KMS-11 (cell line): ENCODE results near the gene JUND.
"Not testable (repeated sequence)": the region's sequence is repeated elsewhere in the genome, so short reads cannot be mapped to it uniquely, and the experiment has no call there.

Experiments used
- H2AFZ ChIP-seq: fragments of 200-600 bp; sonication (generic); 2 replicates; pipeline ENCODE4 v1.6.1; 2016; ENCODE audit warnings: antibody characterized with exemption, mixed run types, low read depth
- H3K27ac ChIP-seq: fragments of 200-600 bp; sonication (generic); 2 replicates; pipeline ENCODE4 v1.6.1; 2016; ENCODE audit warnings: mild to moderate bottlenecking, mixed run types
- H3K27me3 ChIP-seq: fragments of 200-600 bp; sonication (generic); 2 replicates; pipeline ENCODE4 v1.6.1; 2017; ENCODE audit warnings: mild to moderate bottlenecking, low read depth, mixed run types, moderate library complexity; ENCODE audit not compliant: insufficient read depth
- H3K36me3 ChIP-seq: fragments of 200-600 bp; sonication (generic); 2 replicates; pipeline ENCODE4 v1.6.1; 2017; ENCODE audit warnings: mild to moderate bottlenecking, mixed run types; ENCODE audit not compliant: insufficient read depth
- H3K4me1 ChIP-seq: fragments of 200-600 bp; sonication (generic); 2 replicates; pipeline ENCODE4 v1.6.1; 2016; ENCODE audit warnings: mild to moderate bottlenecking, low read depth, mixed run types; ENCODE audit not compliant: poor library complexity, severe bottlenecking
- H3K4me2 ChIP-seq: fragments of 200-600 bp; sonication (generic); 2 replicates; pipeline ENCODE4 v1.7.0; 2016; ENCODE audit warnings: mild to moderate bottlenecking, mixed run types
- H3K4me3 ChIP-seq: fragments of 200-600 bp; sonication (generic); IDR thresholded peaks from 2 replicates; pipeline ENCODE4 v1.6.1; 2017; ENCODE audit warnings: low read depth, low read length, mixed read lengths; ENCODE audit not compliant: insufficient read depth
- H3K79me2 ChIP-seq: fragments of 200-600 bp; sonication (generic); 2 replicates; pipeline ENCODE4 v1.6.1; 2016; ENCODE audit warnings: low read depth, mixed run types; ENCODE audit not compliant: insufficient read depth
- H3K9ac ChIP-seq: fragments of 200-600 bp; sonication (generic); 2 replicates; pipeline ENCODE4 v1.6.1; 2016; ENCODE audit warnings: mild to moderate bottlenecking, mixed run types
- H4K20me1 ChIP-seq: fragments of 200-600 bp; sonication (generic); 2 replicates; pipeline ENCODE4 v1.6.1; 2016; ENCODE audit warnings: mild to moderate bottlenecking, mixed run types; ENCODE audit not compliant: insufficient read depth
- TF ChIP-seq, protein P1 (sequence below): fragments of 200-600 bp; sonication (generic); conservative IDR thresholded peaks from 2 replicates; pipeline ENCODE4 v1.6.1; 2017; ENCODE audit warnings: low read depth, mild to moderate bottlenecking, antibody characterized with exemption, low read length, moderate library complexity, mixed read lengths

JUND gene

DNA sequence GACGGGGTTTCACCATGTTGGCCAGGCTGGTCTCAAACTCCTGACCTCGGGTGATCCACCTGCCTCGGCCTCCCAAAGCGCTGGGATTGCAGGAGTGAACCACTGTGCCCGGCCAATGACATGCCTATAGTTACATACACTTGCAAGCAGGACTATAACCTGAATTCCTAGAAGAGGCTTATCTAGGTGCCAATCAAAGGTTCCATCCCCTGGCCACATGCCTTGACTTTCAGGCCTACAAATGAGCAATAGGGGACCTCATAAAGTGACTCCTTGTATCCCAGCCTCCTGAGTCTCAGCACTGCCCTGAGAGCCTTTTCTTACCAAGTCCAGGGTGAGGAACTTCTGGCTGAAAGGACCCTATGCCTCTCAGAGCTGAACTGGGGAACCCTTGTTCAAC, 45.4 kb upstream of the JUND start:
- TF ChIP-seq, protein P1, sequence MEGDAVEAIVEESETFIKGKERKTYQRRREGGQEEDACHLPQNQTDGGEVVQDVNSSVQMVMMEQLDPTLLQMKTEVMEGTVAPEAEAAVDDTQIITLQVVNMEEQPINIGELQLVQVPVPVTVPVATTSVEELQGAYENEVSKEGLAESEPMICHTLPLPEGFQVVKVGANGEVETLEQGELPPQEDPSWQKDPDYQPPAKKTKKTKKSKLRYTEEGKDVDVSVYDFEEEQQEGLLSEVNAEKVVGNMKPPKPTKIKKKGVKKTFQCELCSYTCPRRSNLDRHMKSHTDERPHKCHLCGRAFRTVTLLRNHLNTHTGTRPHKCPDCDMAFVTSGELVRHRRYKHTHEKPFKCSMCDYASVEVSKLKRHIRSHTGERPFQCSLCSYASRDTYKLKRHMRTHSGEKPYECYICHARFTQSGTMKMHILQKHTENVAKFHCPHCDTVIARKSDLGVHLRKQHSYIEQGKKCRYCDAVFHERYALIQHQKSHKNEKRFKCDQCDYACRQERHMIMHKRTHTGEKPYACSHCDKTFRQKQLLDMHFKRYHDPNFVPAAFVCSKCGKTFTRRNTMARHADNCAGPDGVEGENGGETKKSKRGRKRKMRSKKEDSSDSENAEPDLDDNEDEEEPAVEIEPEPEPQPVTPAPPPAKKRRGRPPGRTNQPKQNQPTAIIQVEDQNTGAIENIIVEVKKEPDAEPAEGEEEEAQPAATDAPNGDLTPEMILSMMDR = no peak
- Histone ChIP-seq H3K27me3 (no peaks in the 10 kb centered on the region; the same call in 1 of the 2 replicates), H3K4me1 (peaks cover 21% of the 10 kb centered on the region), H3K4me2 (no peak overlapping the region), H4K20me1 (no peaks in the 10 kb centered on the region), H3K79me2 (peaks cover 11% of the 10 kb centered on the region), H3K36me3 (no peaks in the 10 kb centered on the region), H3K27ac (no peak overlapping the region), H3K9ac (no peak overlapping the region), H3K4me3 (no peak overlapping the region), H2AFZ (no peak overlapping the region)

DNA sequence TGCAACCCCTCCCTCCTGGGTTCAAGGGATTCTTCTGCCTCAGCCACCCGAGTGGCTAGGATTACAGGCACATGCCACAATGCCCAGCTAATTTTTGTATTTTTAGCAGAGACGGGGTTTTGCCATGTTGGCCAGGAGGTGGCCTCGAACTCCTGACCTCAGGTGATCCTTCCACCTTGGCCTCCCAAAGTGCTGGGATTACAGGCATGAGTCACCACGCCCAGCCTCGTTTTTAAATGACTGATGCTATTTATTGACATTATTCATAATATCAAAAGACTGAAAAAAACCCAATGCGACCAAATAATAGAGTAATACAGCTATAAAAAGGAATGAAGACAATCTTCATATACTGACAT, 42.9 kb upstream of the JUND start:
- Histone ChIP-seq H2AFZ (peak overlapping the region; percentile 88), H3K27ac (peak overlapping the region; percentile 83; the same call in 1 of the 2 replicates), H3K4me2 (peak overlapping the region; percentile 99), H3K4me1 (peaks cover 28% of the 10 kb centered on the region), H3K79me2 (peaks cover 36% of the 10 kb centered on the region)
- not testable (repeated sequence) for H3K4me3 ChIP-seq, H3K36me3 ChIP-seq, H3K9ac ChIP-seq, H3K27me3 ChIP-seq, H4K20me1 ChIP-seq

DNA sequence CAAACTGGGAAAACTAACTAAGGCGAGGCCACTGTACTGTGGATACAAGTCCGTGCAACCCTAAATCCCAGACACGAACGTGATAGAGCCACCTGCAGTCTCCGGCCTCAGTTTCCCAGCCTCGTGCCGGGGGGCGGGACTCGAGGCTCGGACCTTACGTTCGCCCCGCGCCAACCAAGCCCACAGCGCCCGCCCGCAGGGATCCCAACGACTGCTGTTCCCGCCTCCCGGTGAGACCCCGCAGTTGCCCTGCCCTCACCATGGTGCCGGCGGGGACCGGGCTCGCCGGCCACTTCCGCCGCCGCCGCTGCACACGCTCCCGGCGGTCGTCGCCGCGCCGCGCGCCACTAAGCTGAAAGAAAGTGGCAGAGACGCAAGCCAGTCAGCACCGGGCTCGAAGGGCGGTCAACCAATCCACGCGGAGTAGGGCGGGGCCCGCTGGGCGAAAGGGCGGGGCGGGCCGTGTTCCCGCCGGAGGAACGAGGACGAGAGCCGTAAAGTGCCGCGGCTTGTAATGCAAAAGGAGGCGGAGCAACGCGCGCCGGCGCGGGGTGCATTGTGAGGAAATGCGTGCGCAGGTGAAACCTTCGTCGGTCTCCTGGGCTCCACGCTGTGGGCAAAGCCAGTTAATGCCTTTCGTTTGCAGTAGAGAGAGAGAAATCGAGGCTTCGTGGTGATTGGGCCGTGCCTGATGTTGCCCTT, 41.5 kb upstream of the JUND start, which contains the start of gene LSM4:
TSS of gene LSM4 (minus strand) at position 318 of the 702 bp plus-strand sequence. CDS start at position 262, 56 bp downstream.
- H3K79me2 ChIP-seq = peaks cover 41% of the 10 kb centered on the region
- TF ChIP-seq, protein P1 = no peak
- no peaks in the 10 kb centered on the region for H3K36me3 ChIP-seq
- H3K27ac ChIP-seq = peak within 1 kb of the TSS; percentile 83
- H2AFZ ChIP-seq = peak within 1 kb of the TSS; percentile 88
- peaks cover 22% of the 10 kb centered on the region for H3K4me1 ChIP-seq
- H3K9ac ChIP-seq = peak within 1 kb of the TSS; percentile 83
- H4K20me1 ChIP-seq = no peaks in the 10 kb centered on the region
- peak within 1 kb of the TSS; percentile 99 for H3K4me2 ChIP-seq
- no peak within 1 kb of the TSS for H3K4me3 ChIP-seq
- no peaks in the 10 kb centered on the region for H3K27me3 ChIP-seq

DNA sequence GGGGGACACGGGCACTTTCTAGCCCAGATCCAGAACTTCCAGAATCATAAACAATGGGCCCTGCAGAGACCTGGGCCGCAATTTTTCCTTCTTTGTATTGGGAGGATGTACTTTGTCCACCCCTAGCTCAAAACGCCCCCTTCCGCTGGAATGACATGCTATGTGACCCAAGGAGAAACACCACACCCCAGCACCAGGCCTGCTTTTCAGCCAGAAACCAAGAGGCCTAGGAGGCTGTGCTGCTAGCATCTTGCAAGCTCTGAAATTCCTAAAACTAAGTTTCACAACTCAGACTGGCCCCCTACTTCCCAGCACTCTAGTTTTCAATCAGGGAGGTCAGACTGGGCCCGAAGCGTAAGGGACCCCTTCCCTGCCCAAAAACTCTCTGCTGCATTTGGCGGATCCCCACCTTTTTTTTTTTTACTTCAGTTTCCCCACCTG, 40.9 kb upstream of the JUND start:
- Histone ChIP-seq H3K79me2 (peaks cover 46% of the 10 kb centered on the region), H3K4me3 (no peak overlapping the region), H3K4me1 (peaks cover 22% of the 10 kb centered on the region), H3K9ac (peak overlapping the region; percentile 83), H3K27me3 (no peaks in the 10 kb centered on the region), H2AFZ (peak overlapping the region; percentile 46; the same call in 1 of the 2 replicates), H4K20me1 (no peaks in the 10 kb centered on the region), H3K4me2 (peak overlapping the region; percentile 88), H3K36me3 (no peaks in the 10 kb centered on the region), H3K27ac (peak overlapping the region; percentile 83)
- TF ChIP-seq, protein P1 = peak; percentile 41

DNA sequence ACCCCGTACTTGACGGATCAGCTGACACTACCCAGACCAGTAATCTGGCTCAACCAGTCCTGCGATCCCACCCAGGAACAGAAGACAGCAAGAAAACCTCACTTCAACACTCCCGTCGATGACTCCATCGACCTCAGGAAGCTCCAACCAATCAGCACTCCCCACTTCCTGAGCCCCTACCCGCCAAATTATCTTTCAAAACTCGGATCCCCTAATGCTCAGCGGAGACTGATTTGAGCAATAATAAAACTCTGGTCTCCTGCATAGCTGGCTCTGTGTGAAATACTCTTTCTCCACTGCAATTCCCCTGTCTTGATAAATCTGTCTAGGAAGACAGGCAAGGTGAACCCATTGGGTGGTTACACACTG, 40.3 kb upstream of the JUND start:
- no peaks in the 10 kb centered on the region for H3K27me3 ChIP-seq
- no peaks in the 10 kb centered on the region for H4K20me1 ChIP-seq
- H3K4me2 ChIP-seq = peak overlapping the region; percentile 88
- H3K9ac ChIP-seq = peak overlapping the region; percentile 83; the same call in 1 of the 2 replicates
- H3K4me3 ChIP-seq = no peak overlapping the region
- no peak overlapping the region for H2AFZ ChIP-seq
- H3K36me3 ChIP-seq = no peaks in the 10 kb centered on the region
- peak overlapping the region; percentile 83; the same call in 1 of the 2 replicates for H3K27ac ChIP-seq
- peaks cover 46% of the 10 kb centered on the region for H3K79me2 ChIP-seq
- TF ChIP-seq, protein P1 = no peak
- H3K4me1 ChIP-seq = peaks cover 22% of the 10 kb centered on the region
